Measurements from ENCODE around the gene ANTXRL. TPM values are rescaled to one million over a fixed set of nuclear protein-coding genes. Genes with fewer than 3 reads are reported as not detected.
A peak's percentile ranks its signal among the peaks of the same experiment; 100 is the strongest.

ANTXRL gene
- total and polyA plus RNA-seq, 7 experiments from 2014 or later, result 0.97 TPM; not detected in 6

DNA sequence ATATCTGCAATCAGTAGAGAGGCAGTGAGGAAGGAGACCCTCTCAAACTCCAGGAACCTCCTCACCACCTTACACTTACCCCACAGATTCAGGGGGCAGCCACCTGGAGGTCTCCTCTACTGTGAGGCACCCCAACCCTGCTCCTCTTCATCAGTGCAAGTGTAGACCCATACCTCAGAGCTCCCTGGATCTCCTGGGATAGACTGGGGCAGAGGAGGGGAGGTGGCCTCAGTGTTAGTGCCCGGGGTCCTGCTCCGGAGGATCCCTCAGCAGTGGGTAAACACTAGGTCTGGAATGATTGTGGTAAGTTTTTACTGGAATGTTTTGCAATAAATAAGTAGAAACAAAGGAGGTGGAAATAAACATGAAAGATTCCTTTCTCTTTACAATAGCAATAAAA, 31.1 kb downstream of the ANTXRL start:
- intact Hi-C loops (cut with micrococcal nuclease), result no loop called here
- peaks cover 0 to 20% (median 0%) of the 10 kb centered on the region in 5 donors for H3K27me3 Mint-ChIP-seq
- peaks cover 0 to 1% (median 0%) of the 10 kb centered on the region in 7 donors for H3K4me1 Mint-ChIP-seq
- ATAC-seq (no peak), DNase-seq (no peak)
- Histone ChIP-seq H3K9me3 (ENCODE audit: control insufficient read depth in 2 of 3, low read length in 3 of 3) (no peaks in the 10 kb centered on the region), H3K4me1 (ENCODE audit: control insufficient read depth in 2 of 2, insufficient read depth in 2 of 2, low read length in 2 of 2) (no peaks in the 10 kb centered on the region), H3K27ac (ENCODE audit: low read depth, low read length) (no peak overlapping the region), H3K27me3 (ENCODE audit: control insufficient read depth in 2 of 2, insufficient read depth in 2 of 2, low read length in 2 of 2) (no peaks in the 10 kb centered on the region), H3K4me3 (ENCODE audit: low read length) (no peak overlapping the region), H3K36me3 (ENCODE audit: control insufficient read depth in 2 of 3, insufficient read depth in 3 of 3, low read length in 3 of 3) (no peaks in the 10 kb centered on the region)
- H3K9me3 Mint-ChIP-seq, result no peaks in the 10 kb centered on the region
- H3K27ac Mint-ChIP-seq, result no peak overlapping the region
- ChIA-PET POLR2A (no interaction called here), CTCF (no interaction called here)
- no peaks in the 10 kb centered on the region for H3K36me3 Mint-ChIP-seq
- no peak overlapping the region for H3K4me3 Mint-ChIP-seq

DNA sequence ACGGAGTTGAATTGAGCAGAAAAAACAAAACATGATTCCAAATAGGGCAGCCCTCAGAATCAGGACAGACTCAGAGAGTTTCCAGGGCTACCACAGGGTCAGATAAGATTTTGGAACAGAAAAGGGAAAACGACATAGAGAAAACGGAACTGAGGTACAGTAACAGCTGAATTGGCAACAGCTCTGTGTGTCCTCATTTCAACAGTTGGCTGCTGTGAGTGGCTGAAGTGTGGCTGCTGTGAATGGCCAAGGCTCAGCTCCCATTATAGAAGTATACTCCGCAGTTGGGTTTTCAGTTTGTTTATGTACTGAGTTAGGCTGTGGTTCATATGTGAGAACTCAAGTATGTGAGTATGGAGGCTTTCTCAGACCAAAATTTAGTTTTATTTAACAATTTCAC, 32.0 kb downstream of the ANTXRL start:
- Histone ChIP-seq H3K9me3 (ENCODE audit: control insufficient read depth in 2 of 3, low read length in 3 of 3) (no peaks in the 10 kb centered on the region), H3K36me3 (ENCODE audit: control insufficient read depth in 2 of 3, insufficient read depth in 3 of 3, low read length in 3 of 3) (no peaks in the 10 kb centered on the region), H3K27me3 (ENCODE audit: control insufficient read depth in 2 of 2, insufficient read depth in 2 of 2, low read length in 2 of 2) (no peaks in the 10 kb centered on the region), H3K4me1 (ENCODE audit: control insufficient read depth in 2 of 2, insufficient read depth in 2 of 2, low read length in 2 of 2) (no peaks in the 10 kb centered on the region), H3K27ac (ENCODE audit: low read depth, low read length) (no peak overlapping the region), H3K4me3 (ENCODE audit: low read length) (no peak overlapping the region)
- Mint-ChIP-seq H3K4me1 (no peaks in the 10 kb centered on the region), H3K27ac (no peak overlapping the region), H3K9me3 (no peaks in the 10 kb centered on the region), H3K4me3 (no peak overlapping the region), H3K36me3 (no peaks in the 10 kb centered on the region), H3K27me3 (peaks cover 0 to 25% (median 0%) of the 10 kb centered on the region in 5 donors)
- DNase-seq (no peak), ATAC-seq (no peak)
- intact Hi-C loops (cut with micrococcal nuclease), result no loop called here
- ChIA-PET CTCF (no interaction called here), POLR2A (no interaction called here)

DNA sequence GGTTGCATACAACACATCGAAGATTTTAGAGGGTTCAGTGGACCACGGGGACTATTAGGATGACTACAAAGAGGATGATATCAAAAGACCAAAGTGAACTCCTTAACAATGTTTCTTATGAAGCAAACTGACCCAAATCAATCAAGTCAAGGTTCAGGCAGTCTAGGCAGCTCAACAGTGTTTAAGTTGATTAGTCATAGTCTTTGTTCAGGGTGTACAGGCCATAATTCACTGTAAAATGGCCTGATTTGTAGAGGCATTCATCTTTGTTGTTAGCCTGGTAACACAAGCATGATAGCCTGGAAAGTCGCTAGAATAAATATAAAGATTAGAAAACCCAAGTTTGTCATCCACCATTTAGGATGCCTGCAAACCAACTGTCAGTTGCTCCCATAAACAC, 32.6 kb downstream of the ANTXRL start:
- ChIA-PET POLR2A (no interaction called here), CTCF (no interaction called here)
- Mint-ChIP-seq H3K36me3 (no peaks in the 10 kb centered on the region), H3K4me1 (no peaks in the 10 kb centered on the region), H3K27ac (no peak overlapping the region), H3K27me3 (peaks cover 0 to 30% (median 0%) of the 10 kb centered on the region in 5 donors), H3K9me3 (no peaks in the 10 kb centered on the region), H3K4me3 (no peak overlapping the region)
- no peaks in the 10 kb centered on the region for H3K36me3 ChIP-seq (ENCODE audit: control insufficient read depth in 2 of 3, insufficient read depth in 3 of 3, low read length in 3 of 3)
- H3K9me3 ChIP-seq (ENCODE audit: control insufficient read depth in 2 of 3, low read length in 3 of 3), result no peaks in the 10 kb centered on the region
- H3K4me1 ChIP-seq (ENCODE audit: control insufficient read depth in 2 of 2, insufficient read depth in 2 of 2, low read length in 2 of 2), result no peaks in the 10 kb centered on the region
- no peak overlapping the region for H3K27ac ChIP-seq (ENCODE audit: low read depth, low read length)
- DNase-seq (no peak), ATAC-seq (no peak)
- no peak overlapping the region for H3K4me3 ChIP-seq (ENCODE audit: low read length)
- no peaks in the 10 kb centered on the region for H3K27me3 ChIP-seq (ENCODE audit: control insufficient read depth in 2 of 2, insufficient read depth in 2 of 2, low read length in 2 of 2)
- intact Hi-C loops (cut with micrococcal nuclease), result no loop called here

DNA sequence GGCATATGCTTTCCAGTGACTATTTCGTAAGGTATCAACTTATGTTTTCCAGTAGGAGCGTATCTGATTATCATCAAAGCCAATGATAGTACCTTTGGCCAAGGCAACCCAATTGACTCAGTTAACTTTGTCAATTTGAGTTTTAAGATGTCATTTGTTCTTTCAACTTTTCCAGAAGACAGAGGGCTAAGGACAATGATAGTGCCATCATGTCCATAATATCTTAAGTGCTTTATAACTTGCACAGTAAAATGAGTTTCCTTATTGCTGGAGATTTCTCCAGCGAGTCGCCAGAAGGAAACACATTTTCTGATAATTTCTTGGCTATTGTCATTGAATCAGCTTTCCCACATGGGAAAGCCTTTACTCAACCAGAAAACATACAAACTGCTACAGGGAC, 35.0 kb downstream of the ANTXRL start:
- H3K27me3 ChIP-seq (ENCODE audit: control insufficient read depth in 2 of 2, insufficient read depth in 2 of 2, low read length in 2 of 2), result no peaks in the 10 kb centered on the region
- H3K27ac ChIP-seq (ENCODE audit: low read depth, low read length), result no peak overlapping the region
- no peak overlapping the region for H3K4me3 ChIP-seq (ENCODE audit: low read length)
- Mint-ChIP-seq H3K4me1 (no peaks in the 10 kb centered on the region), H3K36me3 (no peaks in the 10 kb centered on the region), H3K27me3 (peaks cover 0 to 38% (median 0%) of the 10 kb centered on the region in 5 donors), H3K4me3 (no peak overlapping the region), H3K27ac (no peak overlapping the region), H3K9me3 (no peaks in the 10 kb centered on the region)
- no peaks in the 10 kb centered on the region for H3K4me1 ChIP-seq (ENCODE audit: control insufficient read depth in 2 of 2, insufficient read depth in 2 of 2, low read length in 2 of 2)
- intact Hi-C loops (cut with micrococcal nuclease), result loop anchor here in 1 of 2 donors (10.0 kb wide), 1 partner anchor 1067 kb away; no protein-coding TSS in a partner anchor
- ChIA-PET POLR2A (interaction anchor here (0.7 kb wide), 1 partner anchor 782 kb away, joined by 4 read pairs; no protein-coding TSS in a partner anchor), CTCF (no interaction called here)
- no peaks in the 10 kb centered on the region for H3K9me3 ChIP-seq (ENCODE audit: control insufficient read depth in 2 of 3, low read length in 3 of 3)
- ATAC-seq (no peak), DNase-seq (no peak)
- no peaks in the 10 kb centered on the region for H3K36me3 ChIP-seq (ENCODE audit: control insufficient read depth in 2 of 3, insufficient read depth in 3 of 3, low read length in 3 of 3)

DNA sequence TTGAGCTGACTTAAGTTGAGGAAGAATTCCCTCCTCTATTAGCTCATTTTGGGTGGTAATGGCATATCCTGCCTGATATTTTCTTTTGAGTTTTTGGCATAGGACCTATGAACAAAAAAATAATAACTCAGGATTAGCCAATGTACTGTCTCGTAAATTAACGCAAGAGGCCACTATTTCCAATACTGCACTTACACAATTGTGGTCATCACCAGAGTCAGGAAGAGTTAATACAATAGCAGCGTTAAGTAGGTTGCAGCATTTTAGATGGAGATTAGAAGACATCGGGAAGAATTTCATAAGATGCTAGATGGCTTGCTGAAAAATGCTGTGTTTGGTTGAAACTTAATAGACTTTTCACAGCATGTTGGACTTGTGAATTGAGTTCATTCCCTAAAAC, 36.4 kb downstream of the ANTXRL start:
- peaks cover 0 to 38% (median 0%) of the 10 kb centered on the region in 5 donors for H3K27me3 Mint-ChIP-seq
- no peaks in the 10 kb centered on the region for H3K36me3 Mint-ChIP-seq
- Histone ChIP-seq H3K27ac (ENCODE audit: low read depth, low read length) (no peak overlapping the region), H3K4me1 (ENCODE audit: control insufficient read depth in 2 of 2, insufficient read depth in 2 of 2, low read length in 2 of 2) (no peaks in the 10 kb centered on the region), H3K4me3 (ENCODE audit: low read length) (no peak overlapping the region), H3K27me3 (ENCODE audit: control insufficient read depth in 2 of 2, insufficient read depth in 2 of 2, low read length in 2 of 2) (no peaks in the 10 kb centered on the region), H3K9me3 (ENCODE audit: control insufficient read depth in 2 of 3, low read length in 3 of 3) (no peaks in the 10 kb centered on the region), H3K36me3 (ENCODE audit: control insufficient read depth in 2 of 3, insufficient read depth in 3 of 3, low read length in 3 of 3) (no peaks in the 10 kb centered on the region)
- ChIA-PET POLR2A (no interaction called here), CTCF (no interaction called here)
- intact Hi-C loops (cut with micrococcal nuclease), result loop anchor here in 1 of 2 donors (10.0 kb wide), 1 partner anchor 1068 kb away; no protein-coding TSS in a partner anchor
- no peaks in the 10 kb centered on the region for H3K4me1 Mint-ChIP-seq
- no peak for DNase-seq
- no peak for ATAC-seq
- no peak overlapping the region for H3K4me3 Mint-ChIP-seq
- no peak overlapping the region for H3K27ac Mint-ChIP-seq
- H3K9me3 Mint-ChIP-seq, result no peaks in the 10 kb centered on the region

DNA sequence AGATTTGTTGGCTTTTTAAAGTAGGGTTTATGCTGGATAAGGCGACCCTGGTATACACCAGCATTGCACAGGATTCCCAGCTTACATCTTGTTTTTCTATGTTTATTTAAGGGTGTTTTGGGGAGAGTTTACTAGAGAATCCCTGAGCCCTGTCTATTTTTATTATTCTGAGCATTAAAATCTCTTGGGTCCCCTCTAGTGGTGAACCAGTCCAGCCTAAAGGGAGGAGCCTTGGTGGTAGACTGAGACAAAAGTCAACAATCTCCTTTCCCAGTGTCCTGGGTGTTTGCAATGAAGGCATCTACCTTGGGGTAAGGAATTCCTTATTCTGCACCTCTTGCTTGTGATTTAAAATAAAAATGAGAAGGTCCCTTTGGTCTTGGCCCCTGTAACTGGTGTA, 38.2 kb downstream of the ANTXRL start:
- H3K9me3 ChIP-seq (ENCODE audit: control insufficient read depth in 2 of 3, low read length in 3 of 3), result no peaks in the 10 kb centered on the region
- POLR2A ChIA-PET, result no interaction called here
- Mint-ChIP-seq H3K4me3 (no peak overlapping the region), H3K27me3 (peaks cover 0 to 34% (median 0%) of the 10 kb centered on the region in 5 donors), H3K4me1 (no peaks in the 10 kb centered on the region), H3K36me3 (no peaks in the 10 kb centered on the region), H3K27ac (no peak overlapping the region), H3K9me3 (no peaks in the 10 kb centered on the region)
- no peaks in the 10 kb centered on the region for H3K4me1 ChIP-seq (ENCODE audit: control insufficient read depth in 2 of 2, insufficient read depth in 2 of 2, low read length in 2 of 2)
- intact Hi-C loops (cut with micrococcal nuclease), result loop anchor here in 1 of 2 donors (1.0 to 10.0 kb wide), 3 partner anchors 56 to 1070 kb away; no protein-coding TSS in a partner anchor
- no peak overlapping the region for H3K27ac ChIP-seq (ENCODE audit: low read depth, low read length)
- ATAC-seq, result peak; percentile 38
- no peak overlapping the region for H3K4me3 ChIP-seq (ENCODE audit: low read length)
- CTCF ChIA-PET, result interaction anchor here (1.2 kb wide), 2 partner anchors 94 to 96 kb away, joined by 3 read pairs; no protein-coding TSS in a partner anchor
- DNase-seq, result peak in 5 of 9 donors; percentile 9 to 39 (median 25)
- H3K27me3 ChIP-seq (ENCODE audit: control insufficient read depth in 2 of 2, insufficient read depth in 2 of 2, low read length in 2 of 2), result no peaks in the 10 kb centered on the region
- no peaks in the 10 kb centered on the region for H3K36me3 ChIP-seq (ENCODE audit: control insufficient read depth in 2 of 3, insufficient read depth in 3 of 3, low read length in 3 of 3)

DNA sequence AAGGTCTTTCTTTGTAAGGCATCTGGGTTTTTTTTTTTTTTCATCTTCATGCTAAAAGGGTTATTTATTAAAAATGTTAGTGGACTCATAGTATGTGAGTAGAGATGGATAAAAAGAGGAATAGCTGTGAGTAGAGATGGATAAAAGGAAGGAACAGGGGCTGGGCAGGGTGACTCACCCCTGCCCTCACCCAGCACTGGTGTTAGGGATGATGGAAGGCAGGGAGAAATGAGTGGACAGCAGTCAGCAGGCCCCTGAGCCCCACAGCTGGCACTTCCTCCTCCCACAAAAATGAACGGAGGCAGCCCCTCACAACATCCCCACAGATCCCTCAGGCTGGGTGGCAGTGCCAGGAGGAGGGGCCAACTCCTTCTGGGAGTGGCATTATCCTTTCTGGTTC, 39.3 kb downstream of the ANTXRL start:
- ATAC-seq (no peak), DNase-seq (no peak)
- H3K4me3 ChIP-seq (ENCODE audit: low read length), result no peak overlapping the region
- H3K27ac Mint-ChIP-seq, result peak overlapping the region in 1 of 9 donors; percentile 3
- peaks cover 0 to 30% (median 0%) of the 10 kb centered on the region in 5 donors for H3K27me3 Mint-ChIP-seq
- no peaks in the 10 kb centered on the region for H3K4me1 ChIP-seq (ENCODE audit: control insufficient read depth in 2 of 2, insufficient read depth in 2 of 2, low read length in 2 of 2)
- intact Hi-C loops (cut with micrococcal nuclease), result loop anchor here in 1 of 2 donors (10.0 kb wide), 1 partner anchor 1071 kb away; no protein-coding TSS in a partner anchor
- no peak overlapping the region for H3K4me3 Mint-ChIP-seq
- no peaks in the 10 kb centered on the region for H3K9me3 ChIP-seq (ENCODE audit: control insufficient read depth in 2 of 3, low read length in 3 of 3)
- H3K9me3 Mint-ChIP-seq, result no peaks in the 10 kb centered on the region
- no peak overlapping the region for H3K27ac ChIP-seq (ENCODE audit: low read depth, low read length)
- POLR2A ChIA-PET, result no interaction called here
- CTCF ChIA-PET, result interaction anchor here (0.6 to 1.2 kb wide), 3 partner anchors 95 to 137 kb away, joined by 3 read pairs; no protein-coding TSS in a partner anchor
- H3K36me3 ChIP-seq (ENCODE audit: control insufficient read depth in 2 of 3, insufficient read depth in 3 of 3, low read length in 3 of 3), result no peaks in the 10 kb centered on the region
- no peaks in the 10 kb centered on the region for H3K27me3 ChIP-seq (ENCODE audit: control insufficient read depth in 2 of 2, insufficient read depth in 2 of 2, low read length in 2 of 2)
- no peaks in the 10 kb centered on the region for H3K4me1 Mint-ChIP-seq
- H3K36me3 Mint-ChIP-seq, result no peaks in the 10 kb centered on the region

Measured in naive thymus-derived CD4-positive, alpha-beta T cell (primary cell).